PFSK-1 (cell line): ENCODE data around the gene PAQR7.

ENCODE experiments used
- FOXP2 ChIP-seq: optimal IDR thresholded peaks from 2 replicates; pipeline ENCODE3; 2011; ENCODE audit warnings: borderline replicate concordance, control low read depth, inconsistent platforms; ENCODE audit not compliant: insufficient read depth; ENCODE audit errors: extremely low read length, extremely low read depth
- POLR2AphosphoS5 ChIP-seq: IDR thresholded peaks from 2 replicates; pipeline ENCODE4 v1.6.1; 2012; ENCODE audit warnings: low read depth, mild to moderate bottlenecking, control low read depth, low read length, moderate library complexity
- SIN3A ChIP-seq: IDR thresholded peaks from 2 replicates; pipeline ENCODE4 v1.6.1; 2012; ENCODE audit warnings: mild to moderate bottlenecking, low read length, moderate library complexity, borderline replicate concordance; ENCODE audit not compliant: insufficient read depth
- TAF1 ChIP-seq: IDR thresholded peaks from 2 replicates; pipeline ENCODE4 v1.6.1; 2012; ENCODE audit warnings: low read length, control low read depth, borderline replicate concordance; ENCODE audit not compliant: insufficient read depth
- TF ChIP-seq, protein P1 (sequence below), 2 experiments: IDR thresholded peaks; 2 replicates each; pipeline versions ENCODE4 v1.6.1 to v1.8.0; 2011 to 2012; ENCODE audit warnings: low read depth in 2 of 2, low read length in 2 of 2, control low read depth in 1 of 2, inconsistent platforms in 1 of 2, mild to moderate bottlenecking in 1 of 2, moderate library complexity in 1 of 2; ENCODE audit not compliant: insufficient read depth in 1 of 2

PAQR7 gene

DNA sequence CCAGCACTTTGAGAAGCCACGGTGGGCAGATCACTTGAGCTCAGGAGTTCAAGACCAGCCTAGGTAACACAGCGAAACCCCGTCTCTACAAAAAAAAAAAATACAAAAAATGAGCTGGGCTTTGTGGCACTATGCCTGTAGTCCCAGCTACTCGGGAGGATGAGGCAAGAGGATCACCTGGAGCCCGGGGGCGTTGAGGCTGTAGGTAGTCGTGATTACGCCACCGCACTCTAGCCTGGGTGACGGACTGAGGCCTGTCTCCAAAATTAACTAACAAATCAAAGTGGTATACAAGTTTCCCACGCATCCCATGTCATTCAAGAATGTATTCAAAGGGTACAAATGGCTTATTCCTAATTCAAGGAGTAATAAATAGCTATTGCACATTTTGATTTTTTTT lies 18.7 kb downstream of the PAQR7 start:
- no peak for TF ChIP-seq SIN3A
- no peak for TF ChIP-seq FOXP2
- TF ChIP-seq POLR2AphosphoS5, result no peak
- TF ChIP-seq, protein P1, sequence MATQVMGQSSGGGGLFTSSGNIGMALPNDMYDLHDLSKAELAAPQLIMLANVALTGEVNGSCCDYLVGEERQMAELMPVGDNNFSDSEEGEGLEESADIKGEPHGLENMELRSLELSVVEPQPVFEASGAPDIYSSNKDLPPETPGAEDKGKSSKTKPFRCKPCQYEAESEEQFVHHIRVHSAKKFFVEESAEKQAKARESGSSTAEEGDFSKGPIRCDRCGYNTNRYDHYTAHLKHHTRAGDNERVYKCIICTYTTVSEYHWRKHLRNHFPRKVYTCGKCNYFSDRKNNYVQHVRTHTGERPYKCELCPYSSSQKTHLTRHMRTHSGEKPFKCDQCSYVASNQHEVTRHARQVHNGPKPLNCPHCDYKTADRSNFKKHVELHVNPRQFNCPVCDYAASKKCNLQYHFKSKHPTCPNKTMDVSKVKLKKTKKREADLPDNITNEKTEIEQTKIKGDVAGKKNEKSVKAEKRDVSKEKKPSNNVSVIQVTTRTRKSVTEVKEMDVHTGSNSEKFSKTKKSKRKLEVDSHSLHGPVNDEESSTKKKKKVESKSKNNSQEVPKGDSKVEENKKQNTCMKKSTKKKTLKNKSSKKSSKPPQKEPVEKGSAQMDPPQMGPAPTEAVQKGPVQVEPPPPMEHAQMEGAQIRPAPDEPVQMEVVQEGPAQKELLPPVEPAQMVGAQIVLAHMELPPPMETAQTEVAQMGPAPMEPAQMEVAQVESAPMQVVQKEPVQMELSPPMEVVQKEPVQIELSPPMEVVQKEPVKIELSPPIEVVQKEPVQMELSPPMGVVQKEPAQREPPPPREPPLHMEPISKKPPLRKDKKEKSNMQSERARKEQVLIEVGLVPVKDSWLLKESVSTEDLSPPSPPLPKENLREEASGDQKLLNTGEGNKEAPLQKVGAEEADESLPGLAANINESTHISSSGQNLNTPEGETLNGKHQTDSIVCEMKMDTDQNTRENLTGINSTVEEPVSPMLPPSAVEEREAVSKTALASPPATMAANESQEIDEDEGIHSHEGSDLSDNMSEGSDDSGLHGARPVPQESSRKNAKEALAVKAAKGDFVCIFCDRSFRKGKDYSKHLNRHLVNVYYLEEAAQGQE (IDR thresholded peaks at IDR 0.05; ENCODE audit: insufficient read depth in 1 of 2, low read depth in 2 of 2, low read length in 2 of 2), result no peak
- no peak for TF ChIP-seq TAF1

DNA sequence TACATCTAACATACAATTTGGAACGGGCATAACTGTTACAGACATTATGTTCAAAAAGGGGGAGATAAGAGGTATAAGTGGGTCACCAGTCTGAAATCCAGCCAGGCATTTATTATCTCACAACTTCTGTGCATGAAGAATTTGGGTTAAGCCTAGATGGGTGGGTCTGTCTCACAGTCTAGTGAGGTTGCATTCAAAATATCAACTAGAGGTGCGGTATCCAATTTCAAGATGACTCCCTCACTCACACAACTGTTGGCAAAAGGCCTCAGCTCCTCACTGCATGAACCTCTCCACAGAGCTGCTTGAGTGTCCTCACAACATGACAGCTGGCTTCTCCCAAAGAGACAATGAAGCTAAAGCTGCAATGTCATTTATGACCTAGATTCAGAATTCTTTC lies 21.0 kb downstream of the PAQR7 start:
- TF ChIP-seq SIN3A, result no peak
- TF ChIP-seq FOXP2, result no peak
- TF ChIP-seq POLR2AphosphoS5, result no peak
- TF ChIP-seq, protein P1 (IDR thresholded peaks at IDR 0.05; ENCODE audit: insufficient read depth in 1 of 2, low read depth in 2 of 2, low read length in 2 of 2), result no peak

DNA sequence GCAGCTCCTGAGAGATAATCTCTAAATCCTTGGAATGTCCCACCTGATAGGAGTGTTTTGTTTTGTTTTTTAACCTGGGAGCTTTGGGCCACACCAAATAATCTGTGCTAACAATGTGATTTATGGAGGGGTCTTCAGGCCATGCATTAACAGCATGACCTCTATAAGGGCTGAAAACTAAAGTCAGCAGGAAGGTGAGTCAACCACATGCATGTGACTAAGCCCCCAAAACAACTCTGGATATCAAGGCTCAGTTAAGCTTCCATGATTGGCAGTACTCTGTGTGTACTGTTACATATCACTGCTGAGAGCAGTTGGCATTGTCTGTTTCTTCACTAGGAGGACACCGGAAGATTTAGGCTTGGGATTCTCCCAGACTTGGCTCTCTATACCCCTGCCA lies 27.0 kb downstream of the PAQR7 start:
- TF ChIP-seq POLR2AphosphoS5 (no peak), TAF1 (no peak), FOXP2 (no peak), SIN3A (no peak)
- TF ChIP-seq, protein P1 (IDR thresholded peaks at IDR 0.05; ENCODE audit: insufficient read depth in 1 of 2, low read depth in 2 of 2, low read length in 2 of 2), result no peak

DNA sequence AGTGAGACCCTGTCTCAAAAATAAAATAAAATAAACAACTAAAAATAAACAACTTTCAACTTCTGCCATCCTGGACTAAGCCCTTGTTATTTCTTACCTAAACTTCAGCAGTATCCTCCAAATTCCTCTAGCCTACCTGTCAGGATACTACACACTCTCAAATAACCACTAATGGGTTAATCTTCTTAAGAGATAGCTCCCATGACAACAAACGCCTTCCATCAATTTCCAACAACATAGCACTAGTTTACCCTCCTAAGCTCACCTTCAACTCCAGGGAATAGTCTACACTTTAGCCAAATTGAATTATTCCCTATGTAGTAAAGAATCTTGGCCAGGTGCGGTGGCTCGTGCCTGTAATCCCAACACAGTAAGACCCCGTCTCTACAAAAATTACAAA lies 27.6 kb downstream of the PAQR7 start:
- TF ChIP-seq, protein P1 (IDR thresholded peaks at IDR 0.05; ENCODE audit: insufficient read depth in 1 of 2, low read depth in 2 of 2, low read length in 2 of 2), result no peak
- no peak for TF ChIP-seq SIN3A
- TF ChIP-seq POLR2AphosphoS5, result no peak
- no peak for TF ChIP-seq FOXP2
- TF ChIP-seq TAF1, result no peak

DNA sequence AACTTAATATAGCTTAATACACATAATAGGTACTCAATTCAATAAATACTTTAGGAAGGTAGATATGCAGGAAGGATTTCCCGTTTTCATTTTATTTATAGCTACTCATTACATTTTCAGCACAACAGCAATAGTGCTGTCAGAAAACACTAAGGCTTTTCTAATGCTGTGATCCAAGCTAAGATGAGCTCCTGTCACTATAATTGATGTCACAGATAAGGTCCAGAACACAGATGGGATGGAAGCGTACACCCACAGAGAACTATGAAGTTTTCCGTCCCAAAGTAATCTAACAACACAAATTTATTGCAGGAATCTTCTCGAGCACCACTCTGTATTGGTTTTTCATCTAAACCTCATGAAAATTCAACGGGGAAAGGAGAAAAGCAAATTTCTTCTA lies 29.8 kb downstream of the PAQR7 start:
- no peak for TF ChIP-seq TAF1
- no peak for TF ChIP-seq SIN3A
- TF ChIP-seq, protein P1 (IDR thresholded peaks at IDR 0.05; ENCODE audit: insufficient read depth in 1 of 2, low read depth in 2 of 2, low read length in 2 of 2), result no peak
- TF ChIP-seq POLR2AphosphoS5, result no peak
- no peak for TF ChIP-seq FOXP2
